ENCODE data around the gene LACRT. TPM values are rescaled to one million over a fixed set of nuclear protein-coding genes. Genes with fewer than 3 reads are reported as not detected.

The LACRT gene
- total and polyA plus RNA-seq, 4 donors: not detected

DNA sequence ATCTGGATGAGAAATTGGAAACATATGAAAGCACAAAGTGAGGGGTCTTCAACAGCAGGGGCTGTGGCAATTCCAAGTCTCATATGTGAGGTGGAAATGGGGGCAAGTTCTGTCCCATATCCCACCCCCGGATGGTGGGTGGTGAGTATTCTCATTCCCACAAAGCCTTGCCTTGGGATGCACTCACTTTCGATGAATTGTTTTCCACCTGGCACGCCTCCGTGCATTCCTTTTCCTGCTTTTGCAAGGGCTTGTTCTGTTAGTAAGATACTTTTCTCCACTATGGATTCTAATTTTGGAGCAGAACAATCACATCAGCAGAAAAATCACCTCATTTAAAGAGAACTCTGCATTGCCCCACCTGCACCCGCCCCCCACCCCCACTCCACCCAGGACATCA, 3.1 kb downstream of the LACRT start:
- 77% methylated on average over 5 of the region's 5 CpGs for WGBS
- Histone ChIP-seq H3K27ac (ENCODE audit: low read depth in 1 of 2, low read length in 2 of 2) (no peak overlapping the region), H3K4me3 (ENCODE audit: low read depth in 1 of 3, low read length in 3 of 3) (no peak overlapping the region), H3K4me1 (ENCODE audit: control insufficient read depth in 4 of 4, insufficient read depth in 4 of 4, low read length in 3 of 4) (no peaks in the 10 kb centered on the region), H3K9me3 (ENCODE audit: control insufficient read depth in 4 of 4, low read length in 3 of 4) (peaks cover 0 to 5% (median 2%) of the 10 kb centered on the region in 4 donors), H3K27me3 (ENCODE audit: control insufficient read depth in 4 of 4, insufficient read depth in 4 of 4, low read length in 3 of 4) (no peaks in the 10 kb centered on the region), H3K9ac (ENCODE audit: low read depth in 1 of 2, low read length in 2 of 2) (no peak overlapping the region), H3K36me3 (ENCODE audit: control insufficient read depth in 4 of 4, insufficient read depth in 3 of 4, low read depth in 1 of 4, low read length in 3 of 4) (no peaks in the 10 kb centered on the region)
- no peak for DNase-seq (ENCODE audit: low spot score)
- TF ChIP-seq HNF4A (conservative IDR thresholded peaks at IDR 0.05) (no peak), HNF4G (IDR thresholded peaks at IDR 0.05) (no peak), GABPA (IDR thresholded peaks at IDR 0.05 in 1 of 2, conservative IDR thresholded peaks at IDR 0.05 in 1 of 2) (no peak), RXRA (IDR thresholded peaks at IDR 0.05) (no peak), JUND (IDR thresholded peaks at IDR 0.05) (no peak)
- TF ChIP-seq, protein P1, sequence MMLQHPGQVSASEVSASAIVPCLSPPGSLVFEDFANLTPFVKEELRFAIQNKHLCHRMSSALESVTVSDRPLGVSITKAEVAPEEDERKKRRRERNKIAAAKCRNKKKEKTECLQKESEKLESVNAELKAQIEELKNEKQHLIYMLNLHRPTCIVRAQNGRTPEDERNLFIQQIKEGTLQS (IDR thresholded peaks at IDR 0.05): no peak
- TF ChIP-seq, protein P2, sequence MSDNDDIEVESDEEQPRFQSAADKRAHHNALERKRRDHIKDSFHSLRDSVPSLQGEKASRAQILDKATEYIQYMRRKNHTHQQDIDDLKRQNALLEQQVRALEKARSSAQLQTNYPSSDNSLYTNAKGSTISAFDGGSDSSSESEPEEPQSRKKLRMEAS (IDR thresholded peaks at IDR 0.05): no peak
- TF ChIP-seq, protein P3, sequence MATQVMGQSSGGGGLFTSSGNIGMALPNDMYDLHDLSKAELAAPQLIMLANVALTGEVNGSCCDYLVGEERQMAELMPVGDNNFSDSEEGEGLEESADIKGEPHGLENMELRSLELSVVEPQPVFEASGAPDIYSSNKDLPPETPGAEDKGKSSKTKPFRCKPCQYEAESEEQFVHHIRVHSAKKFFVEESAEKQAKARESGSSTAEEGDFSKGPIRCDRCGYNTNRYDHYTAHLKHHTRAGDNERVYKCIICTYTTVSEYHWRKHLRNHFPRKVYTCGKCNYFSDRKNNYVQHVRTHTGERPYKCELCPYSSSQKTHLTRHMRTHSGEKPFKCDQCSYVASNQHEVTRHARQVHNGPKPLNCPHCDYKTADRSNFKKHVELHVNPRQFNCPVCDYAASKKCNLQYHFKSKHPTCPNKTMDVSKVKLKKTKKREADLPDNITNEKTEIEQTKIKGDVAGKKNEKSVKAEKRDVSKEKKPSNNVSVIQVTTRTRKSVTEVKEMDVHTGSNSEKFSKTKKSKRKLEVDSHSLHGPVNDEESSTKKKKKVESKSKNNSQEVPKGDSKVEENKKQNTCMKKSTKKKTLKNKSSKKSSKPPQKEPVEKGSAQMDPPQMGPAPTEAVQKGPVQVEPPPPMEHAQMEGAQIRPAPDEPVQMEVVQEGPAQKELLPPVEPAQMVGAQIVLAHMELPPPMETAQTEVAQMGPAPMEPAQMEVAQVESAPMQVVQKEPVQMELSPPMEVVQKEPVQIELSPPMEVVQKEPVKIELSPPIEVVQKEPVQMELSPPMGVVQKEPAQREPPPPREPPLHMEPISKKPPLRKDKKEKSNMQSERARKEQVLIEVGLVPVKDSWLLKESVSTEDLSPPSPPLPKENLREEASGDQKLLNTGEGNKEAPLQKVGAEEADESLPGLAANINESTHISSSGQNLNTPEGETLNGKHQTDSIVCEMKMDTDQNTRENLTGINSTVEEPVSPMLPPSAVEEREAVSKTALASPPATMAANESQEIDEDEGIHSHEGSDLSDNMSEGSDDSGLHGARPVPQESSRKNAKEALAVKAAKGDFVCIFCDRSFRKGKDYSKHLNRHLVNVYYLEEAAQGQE (IDR thresholded peaks at IDR 0.05): no peak

DNA sequence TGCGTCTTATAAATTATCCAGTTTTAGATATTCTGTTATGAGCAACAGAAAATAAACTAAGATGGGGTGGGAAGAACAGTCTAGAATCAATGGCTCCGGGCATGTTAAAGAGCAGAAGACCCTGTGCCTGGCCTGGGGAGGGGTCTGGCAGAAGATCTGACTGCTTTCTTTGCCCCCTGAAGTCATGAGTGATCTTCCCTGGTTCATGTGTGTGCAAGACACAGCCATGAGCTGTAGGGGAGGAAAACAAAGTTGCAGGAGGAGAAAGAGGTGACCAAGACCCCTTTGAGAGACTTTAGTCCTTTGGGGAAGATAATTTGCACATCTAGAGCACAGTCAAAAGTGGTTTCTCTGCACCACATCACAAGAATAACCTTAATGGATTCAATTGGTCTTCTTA, 4.8 kb downstream of the LACRT start:
- Histone ChIP-seq H3K4me3 (ENCODE audit: low read depth in 1 of 3, low read length in 3 of 3) (no peak overlapping the region), H3K27ac (ENCODE audit: low read depth in 1 of 2, low read length in 2 of 2) (no peak overlapping the region), H3K36me3 (ENCODE audit: control insufficient read depth in 4 of 4, insufficient read depth in 3 of 4, low read depth in 1 of 4, low read length in 3 of 4) (no peaks in the 10 kb centered on the region), H3K27me3 (ENCODE audit: control insufficient read depth in 4 of 4, insufficient read depth in 4 of 4, low read length in 3 of 4) (no peaks in the 10 kb centered on the region), H3K4me1 (ENCODE audit: control insufficient read depth in 4 of 4, insufficient read depth in 4 of 4, low read length in 3 of 4) (no peaks in the 10 kb centered on the region), H3K9me3 (ENCODE audit: control insufficient read depth in 4 of 4, low read length in 3 of 4) (peaks cover 0 to 5% (median 2%) of the 10 kb centered on the region in 4 donors), H3K9ac (ENCODE audit: low read depth in 1 of 2, low read length in 2 of 2) (no peak overlapping the region)
- WGBS: 84% methylated on average over 2 of the region's 2 CpGs
- DNase-seq (ENCODE audit: low spot score): no peak
- TF ChIP-seq GABPA (IDR thresholded peaks at IDR 0.05 in 1 of 2, conservative IDR thresholded peaks at IDR 0.05 in 1 of 2): no peak
- TF ChIP-seq YY1 (IDR thresholded peaks at IDR 0.05): no peak
- no peak for TF ChIP-seq SP1 (IDR thresholded peaks at IDR 0.05)
- no peak for TF ChIP-seq RAD21 (IDR thresholded peaks at IDR 0.05)
- TF ChIP-seq TAF1 (conservative IDR thresholded peaks at IDR 0.05): no peak
- TF ChIP-seq, protein P1 (IDR thresholded peaks at IDR 0.05): no peak
- TF ChIP-seq JUND (IDR thresholded peaks at IDR 0.05): no peak
- TF ChIP-seq FOXA1 (IDR thresholded peaks at IDR 0.05): no peak
- TF ChIP-seq FOXA2 (IDR thresholded peaks at IDR 0.05): no peak
- TF ChIP-seq, protein P3 (IDR thresholded peaks at IDR 0.05): no peak
- no peak for TF ChIP-seq NR2F2 (IDR thresholded peaks at IDR 0.05)
- TF ChIP-seq, protein P4, sequence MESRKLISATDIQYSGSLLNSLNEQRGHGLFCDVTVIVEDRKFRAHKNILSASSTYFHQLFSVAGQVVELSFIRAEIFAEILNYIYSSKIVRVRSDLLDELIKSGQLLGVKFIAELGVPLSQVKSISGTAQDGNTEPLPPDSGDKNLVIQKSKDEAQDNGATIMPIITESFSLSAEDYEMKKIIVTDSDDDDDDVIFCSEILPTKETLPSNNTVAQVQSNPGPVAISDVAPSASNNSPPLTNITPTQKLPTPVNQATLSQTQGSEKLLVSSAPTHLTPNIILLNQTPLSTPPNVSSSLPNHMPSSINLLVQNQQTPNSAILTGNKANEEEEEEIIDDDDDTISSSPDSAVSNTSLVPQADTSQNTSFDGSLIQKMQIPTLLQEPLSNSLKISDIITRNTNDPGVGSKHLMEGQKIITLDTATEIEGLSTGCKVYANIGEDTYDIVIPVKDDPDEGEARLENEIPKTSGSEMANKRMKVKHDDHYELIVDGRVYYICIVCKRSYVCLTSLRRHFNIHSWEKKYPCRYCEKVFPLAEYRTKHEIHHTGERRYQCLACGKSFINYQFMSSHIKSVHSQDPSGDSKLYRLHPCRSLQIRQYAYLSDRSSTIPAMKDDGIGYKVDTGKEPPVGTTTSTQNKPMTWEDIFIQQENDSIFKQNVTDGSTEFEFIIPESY (IDR thresholded peaks at IDR 0.05): no peak
- TF ChIP-seq, protein P5, sequence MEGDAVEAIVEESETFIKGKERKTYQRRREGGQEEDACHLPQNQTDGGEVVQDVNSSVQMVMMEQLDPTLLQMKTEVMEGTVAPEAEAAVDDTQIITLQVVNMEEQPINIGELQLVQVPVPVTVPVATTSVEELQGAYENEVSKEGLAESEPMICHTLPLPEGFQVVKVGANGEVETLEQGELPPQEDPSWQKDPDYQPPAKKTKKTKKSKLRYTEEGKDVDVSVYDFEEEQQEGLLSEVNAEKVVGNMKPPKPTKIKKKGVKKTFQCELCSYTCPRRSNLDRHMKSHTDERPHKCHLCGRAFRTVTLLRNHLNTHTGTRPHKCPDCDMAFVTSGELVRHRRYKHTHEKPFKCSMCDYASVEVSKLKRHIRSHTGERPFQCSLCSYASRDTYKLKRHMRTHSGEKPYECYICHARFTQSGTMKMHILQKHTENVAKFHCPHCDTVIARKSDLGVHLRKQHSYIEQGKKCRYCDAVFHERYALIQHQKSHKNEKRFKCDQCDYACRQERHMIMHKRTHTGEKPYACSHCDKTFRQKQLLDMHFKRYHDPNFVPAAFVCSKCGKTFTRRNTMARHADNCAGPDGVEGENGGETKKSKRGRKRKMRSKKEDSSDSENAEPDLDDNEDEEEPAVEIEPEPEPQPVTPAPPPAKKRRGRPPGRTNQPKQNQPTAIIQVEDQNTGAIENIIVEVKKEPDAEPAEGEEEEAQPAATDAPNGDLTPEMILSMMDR (IDR thresholded peaks at IDR 0.05; ENCODE audit: low read depth, low read length, missing input control): no peak
